ENCODE measurements around the gene PAPLN.

PAPLN gene

DNA sequence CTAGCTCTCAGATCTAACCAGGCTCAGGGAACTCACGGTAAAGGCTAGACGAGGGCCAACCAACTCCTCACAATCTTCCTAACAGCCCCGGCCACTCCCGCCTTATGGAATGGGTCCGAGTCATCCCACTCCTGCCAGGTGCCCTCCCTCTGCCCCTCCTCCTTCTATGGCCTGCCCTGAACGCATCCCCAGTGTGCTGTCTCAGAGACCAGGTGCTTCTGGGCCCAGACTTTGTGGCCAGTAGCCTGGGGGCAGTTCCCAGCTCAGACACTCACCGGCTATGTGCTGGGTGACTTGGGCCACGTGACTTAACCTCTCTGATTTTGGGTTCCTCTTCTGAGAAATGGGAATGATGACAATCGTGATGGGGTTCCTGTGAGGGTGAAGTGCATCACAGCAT is 22.5 kb downstream of the PAPLN start:
- no peak for DNase-seq (ENCODE audit: low read depth)
- TF ChIP-seq, protein P1, sequence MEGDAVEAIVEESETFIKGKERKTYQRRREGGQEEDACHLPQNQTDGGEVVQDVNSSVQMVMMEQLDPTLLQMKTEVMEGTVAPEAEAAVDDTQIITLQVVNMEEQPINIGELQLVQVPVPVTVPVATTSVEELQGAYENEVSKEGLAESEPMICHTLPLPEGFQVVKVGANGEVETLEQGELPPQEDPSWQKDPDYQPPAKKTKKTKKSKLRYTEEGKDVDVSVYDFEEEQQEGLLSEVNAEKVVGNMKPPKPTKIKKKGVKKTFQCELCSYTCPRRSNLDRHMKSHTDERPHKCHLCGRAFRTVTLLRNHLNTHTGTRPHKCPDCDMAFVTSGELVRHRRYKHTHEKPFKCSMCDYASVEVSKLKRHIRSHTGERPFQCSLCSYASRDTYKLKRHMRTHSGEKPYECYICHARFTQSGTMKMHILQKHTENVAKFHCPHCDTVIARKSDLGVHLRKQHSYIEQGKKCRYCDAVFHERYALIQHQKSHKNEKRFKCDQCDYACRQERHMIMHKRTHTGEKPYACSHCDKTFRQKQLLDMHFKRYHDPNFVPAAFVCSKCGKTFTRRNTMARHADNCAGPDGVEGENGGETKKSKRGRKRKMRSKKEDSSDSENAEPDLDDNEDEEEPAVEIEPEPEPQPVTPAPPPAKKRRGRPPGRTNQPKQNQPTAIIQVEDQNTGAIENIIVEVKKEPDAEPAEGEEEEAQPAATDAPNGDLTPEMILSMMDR (IDR thresholded peaks at IDR 0.05; ENCODE audit: insufficient read depth, low read depth, low read length, missing control alignments): no peak
- H3K4me3 ChIP-seq (ENCODE audit: low read length): no peak overlapping the region

DNA sequence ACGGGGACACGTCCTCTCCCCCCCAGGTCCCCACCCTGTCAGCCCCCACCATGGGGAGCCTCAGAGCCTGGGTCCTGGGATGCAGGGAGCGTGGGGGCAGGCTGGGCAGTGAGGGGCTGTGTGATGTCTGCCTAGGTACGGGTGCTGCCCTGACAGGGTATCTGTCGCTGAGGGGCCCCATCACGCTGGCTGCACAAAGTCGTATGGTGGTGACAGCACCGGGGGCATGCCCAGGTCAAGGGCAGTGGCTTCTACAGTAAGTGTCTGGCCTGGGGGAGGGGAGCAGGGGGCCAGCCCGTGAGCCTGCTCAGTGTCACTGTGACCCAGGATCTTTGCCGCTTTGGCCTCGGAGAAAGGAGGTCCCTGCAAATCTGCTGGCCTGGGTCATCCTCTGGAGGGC is 23.3 kb downstream of the PAPLN start:
- no peak for DNase-seq (ENCODE audit: low read depth)
- H3K4me3 ChIP-seq (ENCODE audit: low read length): no peak overlapping the region
- TF ChIP-seq, protein P1 (IDR thresholded peaks at IDR 0.05; ENCODE audit: insufficient read depth, low read depth, low read length, missing control alignments): no peak

DNA sequence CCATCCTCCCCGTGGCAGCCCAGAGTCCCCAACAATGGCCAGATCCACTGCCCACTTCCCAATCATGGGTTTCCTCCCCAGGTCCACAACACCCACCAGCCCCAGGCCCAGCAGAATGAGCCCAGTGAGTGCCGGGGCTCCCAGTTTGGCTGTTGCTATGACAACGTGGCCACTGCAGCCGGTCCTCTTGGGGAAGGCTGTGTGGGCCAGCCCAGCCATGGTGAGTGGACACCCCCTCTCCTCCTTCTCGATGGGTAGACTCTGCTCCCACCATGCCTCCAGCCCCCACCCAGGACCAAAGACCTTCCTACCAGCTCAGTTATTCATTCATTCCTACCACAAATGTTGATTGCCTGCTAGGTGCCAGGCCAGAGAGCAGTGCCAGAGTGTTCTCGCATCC is 23.8 kb downstream of the PAPLN start:
- no peak for DNase-seq (ENCODE audit: low read depth)
- H3K4me3 ChIP-seq (ENCODE audit: low read length): no peak overlapping the region
- TF ChIP-seq, protein P1 (IDR thresholded peaks at IDR 0.05; ENCODE audit: insufficient read depth, low read depth, low read length, missing control alignments): no peak

DNA sequence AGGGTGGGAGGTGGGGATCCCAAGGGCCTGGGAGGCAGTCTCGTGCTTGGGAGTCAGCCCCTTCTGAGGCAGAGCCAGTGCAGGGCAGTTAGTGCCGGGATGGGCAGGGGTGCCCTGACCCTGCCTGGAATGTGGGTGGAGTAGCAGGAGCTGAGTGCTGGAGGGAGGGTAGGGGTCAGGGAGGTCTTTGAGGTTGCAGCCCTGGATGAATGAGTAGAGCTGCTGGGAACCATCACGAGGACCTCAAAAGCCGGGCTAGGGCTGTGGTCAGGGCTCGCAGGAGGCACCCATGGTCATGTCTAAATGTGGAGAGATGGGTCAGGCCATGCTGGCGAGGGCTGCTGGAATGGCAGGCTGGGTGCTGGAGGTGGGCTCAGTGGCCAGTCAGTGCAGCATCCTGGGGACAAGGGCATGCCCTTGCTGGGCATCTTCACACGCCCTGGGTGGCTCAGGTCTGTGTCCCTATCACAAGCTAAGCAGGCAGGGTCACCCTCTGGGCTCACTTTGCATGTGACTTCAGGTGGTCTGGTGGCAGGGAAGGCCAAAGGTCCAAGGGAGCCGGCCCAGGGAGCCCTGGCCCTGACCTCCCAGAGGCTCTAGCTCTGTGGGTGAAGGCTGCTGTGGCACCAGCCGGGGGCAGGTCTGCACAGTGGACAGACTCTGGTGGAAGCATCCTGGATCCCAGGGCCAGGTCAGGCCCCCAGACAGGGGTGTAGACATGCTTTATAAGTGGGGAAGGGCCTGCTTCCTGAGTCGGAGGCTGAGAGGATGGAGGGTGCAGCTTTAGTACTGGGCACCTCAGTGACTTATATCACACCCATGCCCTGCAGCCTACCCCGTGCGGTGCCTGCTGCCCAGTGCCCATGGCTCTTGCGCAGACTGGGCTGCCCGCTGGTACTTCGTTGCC is 24.5 kb downstream of the PAPLN start:
- H3K4me3 ChIP-seq (ENCODE audit: low read length): no peak overlapping the region
- TF ChIP-seq, protein P1 (IDR thresholded peaks at IDR 0.05; ENCODE audit: insufficient read depth, low read depth, low read length, missing control alignments): no peak
- DNase-seq (ENCODE audit: low read depth): no peak

DNA sequence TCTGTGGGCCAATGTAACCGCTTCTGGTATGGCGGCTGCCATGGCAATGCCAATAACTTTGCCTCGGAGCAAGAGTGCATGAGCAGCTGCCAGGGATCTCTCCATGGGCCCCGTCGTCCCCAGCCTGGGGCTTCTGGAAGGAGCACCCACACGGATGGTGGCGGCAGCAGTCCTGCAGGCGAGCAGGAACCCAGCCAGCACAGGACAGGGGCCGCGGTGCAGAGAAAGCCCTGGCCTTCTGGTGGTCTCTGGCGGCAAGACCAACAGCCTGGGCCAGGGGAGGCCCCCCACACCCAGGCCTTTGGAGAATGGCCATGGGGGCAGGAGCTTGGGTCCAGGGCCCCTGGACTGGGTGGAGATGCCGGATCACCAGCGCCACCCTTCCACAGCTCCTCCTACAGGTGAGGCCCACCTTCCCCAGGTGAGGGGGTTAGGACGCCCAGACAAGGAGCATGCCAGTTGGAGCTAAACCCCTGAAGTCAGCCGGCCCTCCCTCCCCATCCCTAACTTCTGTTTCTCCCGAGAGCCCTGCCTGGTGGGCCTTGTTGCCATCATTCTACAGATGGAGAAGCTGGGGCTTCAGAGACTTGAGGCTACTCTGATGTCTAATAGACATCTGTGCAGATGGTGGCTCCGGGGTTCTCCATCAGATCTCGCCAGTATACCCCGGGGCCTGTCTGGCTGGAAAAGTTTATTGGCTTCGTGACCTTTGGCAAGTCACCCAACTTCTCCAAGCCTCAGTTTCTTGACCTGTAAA is 25.3 kb downstream of the PAPLN start:
- no peak for DNase-seq (ENCODE audit: low read depth)
- H3K4me3 ChIP-seq (ENCODE audit: low read length): no peak overlapping the region
- TF ChIP-seq, protein P1 (IDR thresholded peaks at IDR 0.05; ENCODE audit: insufficient read depth, low read depth, low read length, missing control alignments): no peak

DNA sequence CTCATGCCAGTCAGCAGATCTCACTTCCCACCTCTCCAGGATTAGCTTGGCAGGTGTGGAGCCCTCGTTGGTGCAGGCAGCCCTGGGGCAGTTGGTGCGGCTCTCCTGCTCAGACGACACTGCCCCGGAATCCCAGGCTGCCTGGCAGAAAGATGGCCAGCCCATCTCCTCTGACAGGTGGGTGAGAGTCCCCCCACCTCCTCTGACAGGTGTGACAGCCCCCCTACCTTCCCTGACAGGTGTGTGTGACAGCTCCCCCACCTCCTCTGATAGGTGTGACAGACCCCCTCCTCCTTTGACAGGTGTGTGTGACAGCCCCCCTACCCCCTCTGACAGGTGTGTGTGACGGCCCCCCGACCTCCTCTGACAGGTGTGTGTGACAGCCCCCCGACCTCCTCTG is 26.3 kb downstream of the PAPLN start:
- no peak for DNase-seq (ENCODE audit: low read depth)
- H3K4me3 ChIP-seq (ENCODE audit: low read length): no peak overlapping the region
- TF ChIP-seq, protein P1 (IDR thresholded peaks at IDR 0.05; ENCODE audit: insufficient read depth, low read depth, low read length, missing control alignments): no peak
